ENCODE results near the gene RAD18. TPM values are rescaled to one million over a fixed set of nuclear protein-coding genes. Genes with fewer than 3 reads are reported as not detected.

Gene RAD18
- total RNA-seq, 2 donors from 2014 or later = 2.4 to 3.6 TPM

- Histone ChIP-seq H3K27me3 (no peaks in the 10 kb centered on the region), H3K4me3 (no peak overlapping the region), H3K4me1 (no peaks in the 10 kb centered on the region), H3K36me3 (no peaks in the 10 kb centered on the region), H3K9me3 (peaks cover 0 to 5% of the 10 kb centered on the region in 2 donors), H3K27ac (no peak overlapping the region)
- no peak for DNase-seq (ENCODE audit: low spot score)
- no peak for TF ChIP-seq CTCF (IDR thresholded peaks at IDR 0.05)
Observed at GRCh38 chr3:8945890-8946600, 17.2 kb downstream of the RAD18 start.

DNA sequence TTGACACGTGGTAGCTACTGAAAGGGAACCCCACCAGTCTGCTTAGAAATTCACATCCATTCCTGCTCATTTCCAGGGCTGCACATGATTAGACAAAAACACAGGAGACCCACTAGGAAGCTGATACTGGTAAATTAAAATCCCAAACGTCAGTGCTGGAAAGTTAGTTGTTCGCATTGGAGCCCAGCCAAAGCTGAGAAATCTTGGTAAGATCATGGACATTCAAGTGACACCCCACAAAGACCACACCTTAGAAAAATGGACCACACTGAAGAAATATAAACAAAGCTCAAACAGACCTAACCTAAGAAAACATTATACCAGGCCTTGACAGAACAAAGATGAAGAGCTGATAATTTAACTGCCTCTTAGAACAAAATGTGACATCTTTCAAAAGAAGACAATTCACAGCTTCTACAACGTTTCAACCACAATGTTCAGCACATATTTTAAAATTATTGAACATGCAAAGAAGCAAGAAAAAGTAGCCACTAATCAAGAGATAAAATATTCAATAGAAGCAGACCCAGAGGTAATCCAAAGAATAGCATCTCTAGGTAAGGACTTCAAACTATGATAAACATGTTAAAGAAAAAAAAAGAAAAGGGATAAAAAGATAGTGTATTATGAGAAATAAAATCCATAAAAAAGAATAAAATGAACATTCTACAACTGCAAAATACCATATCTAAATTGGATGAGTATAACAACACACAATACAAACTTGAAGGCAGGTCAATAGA is 20.4 kb downstream of the RAD18 start:
- Histone ChIP-seq H3K27ac (no peak overlapping the region), H3K36me3 (no peaks in the 10 kb centered on the region)

GRCh38 chr3:8942115-8942514 is 21.2 kb downstream of the RAD18 start:
- H3K27ac ChIP-seq = no peak overlapping the region
- H3K4me3 ChIP-seq = no peak overlapping the region
- H3K4me1 ChIP-seq = peaks cover 0 to 9% of the 10 kb centered on the region in 2 donors
- no peak for DNase-seq (ENCODE audit: low spot score)
- no peaks in the 10 kb centered on the region for H3K27me3 ChIP-seq
- peaks cover 0 to 5% of the 10 kb centered on the region in 2 donors for H3K9me3 ChIP-seq
- H3K36me3 ChIP-seq = no peaks in the 10 kb centered on the region
- TF ChIP-seq CTCF (IDR thresholded peaks at IDR 0.05) = no peak

More for the DNA sequence above, 20.4 kb downstream of the RAD18 start:
- H3K4me3 ChIP-seq = no peak overlapping the region
- peaks cover 0 to 1% of the 10 kb centered on the region in 2 donors for H3K4me1 ChIP-seq
- no peak for TF ChIP-seq CTCF (IDR thresholded peaks at IDR 0.05)
- H3K9me3 ChIP-seq = peaks cover 0 to 5% of the 10 kb centered on the region in 2 donors
- no peaks in the 10 kb centered on the region for H3K27me3 ChIP-seq
- no peak for DNase-seq (ENCODE audit: low spot score)

DNA sequence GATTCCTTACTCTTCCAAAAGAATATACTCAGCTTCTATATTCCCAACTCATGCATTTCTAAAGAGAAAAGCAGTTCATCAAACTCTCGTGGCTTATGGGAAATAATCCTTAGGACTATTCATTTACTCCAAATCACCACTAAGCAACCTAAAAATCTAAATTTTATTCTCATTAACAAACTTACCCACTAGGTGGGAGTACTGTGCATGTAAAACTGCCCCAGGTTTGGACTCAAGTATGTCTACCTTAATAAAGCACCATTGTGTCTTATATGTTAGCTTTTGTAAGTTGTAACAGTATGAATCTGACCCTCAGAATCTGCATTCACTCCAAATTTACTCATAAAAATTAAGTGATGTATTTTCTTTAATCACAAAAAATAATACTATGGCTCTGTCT is 25.3 kb downstream of the RAD18 start:
- DNase-seq (ENCODE audit: low spot score) = no peak
- no peak overlapping the region for H3K4me3 ChIP-seq
- H3K27me3 ChIP-seq = no peaks in the 10 kb centered on the region
- H3K27ac ChIP-seq = peak overlapping the region in 1 of 2 donors; percentile 85
- H3K36me3 ChIP-seq = no peaks in the 10 kb centered on the region
- peaks cover 0 to 2% of the 10 kb centered on the region in 2 donors for H3K9me3 ChIP-seq
- peaks cover 0 to 11% of the 10 kb centered on the region in 2 donors for H3K4me1 ChIP-seq
- TF ChIP-seq CTCF (IDR thresholded peaks at IDR 0.05) = peak in 1 of 2 donors; percentile 40

- Histone ChIP-seq H3K27me3 (no peaks in the 10 kb centered on the region), H3K4me1 (peaks cover 0 to 11% of the 10 kb centered on the region in 2 donors), H3K9me3 (no peaks in the 10 kb centered on the region), H3K4me3 (no peak overlapping the region), H3K27ac (peak overlapping the region; percentile 37 to 85), H3K36me3 (no peaks in the 10 kb centered on the region)
- TF ChIP-seq CTCF (IDR thresholded peaks at IDR 0.05) = no peak
- DNase-seq (ENCODE audit: low spot score) = no peak
Observed at GRCh38 chr3:8937064-8938020, 25.9 kb downstream of the RAD18 start.

All from right atrium auricular region (tissue), 2 donors.